IPS DF 19.7 (cell line): ENCODE results near the gene MTF1.

Experiments
- DNase-seq: peaks from one replicate; pipeline ENCODE4 v3.0.0-alpha.2; 2013; ENCODE audit warnings: low read depth, low spot score

Gene MTF1

GRCh38 chr1:37831809-37832208, 27.6 kb downstream of the MTF1 start:
- DNase-seq: no peak

- DNase-seq: no peak
Measured at GRCh38 chr1:37831109-37831508, 28.3 kb downstream of the MTF1 start.

GRCh38 chr1:37828410-37829074, 30.9 kb downstream of the MTF1 start:
- no peak for DNase-seq

GRCh38 chr1:37825506-37825905, 33.9 kb downstream of the MTF1 start:
- DNase-seq: no peak

GRCh38 chr1:37824001-37824400, 35.4 kb downstream of the MTF1 start:
- no peak for DNase-seq

GRCh38 chr1:37822906-37823815, 36.2 kb downstream of the MTF1 start:
- no peak for DNase-seq

GRCh38 chr1:37821481-37821880, 37.9 kb downstream of the MTF1 start:
- no peak for DNase-seq

GRCh38 chr1:37817481-37817880, 41.9 kb downstream of the MTF1 start:
- no peak for DNase-seq

GRCh38 chr1:37814252-37814651, 45.1 kb downstream of the MTF1 start:
- DNase-seq: no peak

- no peak for DNase-seq
Measured at GRCh38 chr1:37813529-37814145, 45.8 kb downstream of the MTF1 start.

- no peak for DNase-seq
Measured at GRCh38 chr1:37811027-37811655, 48.3 kb downstream of the MTF1 start.

GRCh38 chr1:37809942-37810341, 49.5 kb downstream of the MTF1 start:
- no peak for DNase-seq

GRCh38 chr1:37808369-37809319, 50.7 kb downstream of the MTF1 start:
- no peak for DNase-seq

- DNase-seq: peak; percentile 82
Measured at GRCh38 chr1:37807555-37808368, 51.6 kb downstream of the MTF1 start, which contains the start of the genes C1orf122 and YRDC. TSS of gene C1orf122 (plus strand) at chr1:37807790. CDS start at chr1:37808405, 615 bp downstream. TSS of gene YRDC (minus strand) at chr1:37808208. CDS start at chr1:37808180, 28 bp downstream.

- DNase-seq: no peak
Measured at GRCh38 chr1:37807220-37807554, 52.2 kb downstream of the MTF1 start.

GRCh38 chr1:37802439-37802838, 57.0 kb downstream of the MTF1 start:
- DNase-seq: no peak

- no peak for DNase-seq
Measured at GRCh38 chr1:37797750-37798345, 61.5 kb downstream of the MTF1 start.

- no peak for DNase-seq
Measured at GRCh38 chr1:37795340-37796125, 63.9 kb downstream of the MTF1 start.
